Spleen (tissue), 7 donors: ENCODE data around the gene IGFALS.

Experiments
- CTCF ChIP-seq, 11 experiments: fragments of 200-600 bp in 7 of 11; fragments of 450-650 bp in 4 of 11; sonication (generic) in 4 of 11; IDR thresholded peaks in 8 of 11; conservative IDR thresholded peaks in 3 of 11; 1 replicate in 7 of 11; 2 replicates in 4 of 11; pipeline versions ENCODE4 v1.4.0 to v1.8.0; 2016 to 2021; ENCODE audit warnings: antibody characterized with exemption in 11 of 11, inconsistent platforms in 4 of 11, mild to moderate bottlenecking in 1 of 11
- POLR2A ChIP-seq, 3 donors: fragments of 450-650 bp; IDR thresholded peaks; one replicate each; pipeline ENCODE4 v1.5.1; 2017; ENCODE audit warnings: antibody characterized with exemption in 3 of 3, mild to moderate bottlenecking in 1 of 3
- POLR2AphosphoS5 ChIP-seq, 3 donors: sonication (generic); formaldehyde crosslinking; IDR thresholded peaks; one replicate each; pipeline ENCODE4 v1.5.1; 2017; ENCODE audit warnings: antibody characterized with exemption in 3 of 3
- donor health status: DM: no; HTN: no; CAD: no; lungs with moderate emphysema.
- donor health status: DM: no; HTN: no; CAD: no.
- donor health status: DM: no; HTN: no; CAD: no.

GRCh38 chr16:1815461-1815860, 22.0 kb upstream of the IGFALS start:
- TF ChIP-seq CTCF (IDR thresholded peaks at IDR 0.05 in 8 of 11, conservative IDR thresholded peaks at IDR 0.05 in 3 of 11) (no peak), POLR2A (IDR thresholded peaks at IDR 0.05) (no peak), POLR2AphosphoS5 (IDR thresholded peaks at IDR 0.05) (no peak)
